IPS DF 19.7 (cell line): ENCODE data around the gene CHST2.

Source experiments
- DNase-seq: peaks from one replicate; pipeline ENCODE4 v3.0.0-alpha.2; 2013; ENCODE audit warnings: low read depth, low spot score

Gene CHST2

DNA sequence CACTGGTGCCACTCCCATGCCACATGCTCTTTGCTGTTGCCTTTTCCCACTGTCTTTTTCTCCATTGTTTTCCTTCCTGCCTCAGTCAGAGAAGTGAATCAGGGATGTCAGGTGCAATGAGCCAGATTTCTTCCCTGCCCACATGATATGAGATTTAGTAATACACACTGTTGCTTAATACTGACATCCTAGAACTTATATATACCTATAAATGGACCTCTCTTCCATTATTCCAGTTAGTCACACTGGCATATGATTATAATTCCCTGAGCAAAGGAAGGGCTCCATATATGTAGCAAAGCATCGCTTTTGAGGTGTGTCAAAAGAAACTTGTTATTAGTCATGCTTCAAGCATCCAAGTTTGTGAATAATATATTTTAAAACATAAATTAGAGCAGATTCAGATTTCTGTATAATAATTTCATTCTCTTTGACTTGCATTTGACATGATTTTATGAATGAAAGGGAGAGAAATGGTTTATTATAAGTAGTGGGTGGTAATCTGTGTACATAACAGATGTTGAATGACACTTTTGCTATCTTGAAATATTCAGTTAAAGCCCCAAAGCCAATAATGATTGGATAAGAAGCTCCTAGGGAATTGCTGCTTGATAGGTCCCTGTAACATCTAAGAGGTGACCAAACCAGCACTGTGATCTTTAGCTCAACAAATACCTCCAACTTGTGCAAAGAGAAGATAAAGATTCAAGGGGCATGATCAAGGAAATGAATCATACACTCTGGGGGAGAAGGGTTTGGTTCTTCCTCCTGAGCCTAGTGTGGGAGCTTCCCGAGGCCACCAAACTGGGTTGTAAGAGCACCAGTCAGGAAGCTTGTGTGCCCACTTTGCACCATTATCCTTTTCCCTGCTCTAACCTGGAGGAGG lies 48.6 kb downstream of the CHST2 start:
- DNase-seq, result no peak

DNA sequence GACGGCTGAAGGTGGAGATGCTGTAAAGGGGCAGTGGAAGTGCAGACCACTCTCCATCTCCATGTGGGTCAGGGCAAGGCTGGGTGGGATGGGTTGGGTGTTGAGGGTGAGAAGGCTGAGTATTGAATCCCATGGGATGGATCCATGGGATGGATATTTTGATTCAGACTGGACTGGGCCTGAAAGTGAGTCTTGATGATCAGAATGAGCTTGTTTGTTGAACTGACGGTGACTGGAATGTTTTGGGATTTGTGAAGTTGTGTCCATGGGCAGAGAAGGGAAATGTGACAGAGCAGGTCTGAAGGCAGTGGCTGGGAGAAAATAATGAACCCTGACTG lies 49.3 kb downstream of the CHST2 start:
- no peak for DNase-seq

DNA sequence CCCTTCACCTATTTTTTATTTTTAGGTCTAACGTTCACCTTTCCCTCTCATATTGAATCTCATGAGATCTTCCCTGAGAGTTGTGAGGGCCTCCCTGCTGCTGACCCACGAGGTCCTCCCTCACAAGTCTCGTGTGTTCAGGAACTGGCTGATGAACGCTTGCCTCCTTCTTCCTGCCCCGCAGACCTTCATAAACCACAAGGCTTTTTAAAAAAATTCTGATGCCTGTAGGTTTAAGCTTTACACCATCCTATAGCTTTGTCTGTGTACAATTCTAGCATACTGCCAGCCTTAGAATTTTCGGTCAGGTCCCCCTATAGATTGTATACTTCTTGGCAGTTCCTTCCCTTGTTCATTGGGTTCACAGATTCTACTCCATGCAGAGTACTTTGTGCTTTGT lies 50.5 kb downstream of the CHST2 start:
- DNase-seq, result no peak

DNA sequence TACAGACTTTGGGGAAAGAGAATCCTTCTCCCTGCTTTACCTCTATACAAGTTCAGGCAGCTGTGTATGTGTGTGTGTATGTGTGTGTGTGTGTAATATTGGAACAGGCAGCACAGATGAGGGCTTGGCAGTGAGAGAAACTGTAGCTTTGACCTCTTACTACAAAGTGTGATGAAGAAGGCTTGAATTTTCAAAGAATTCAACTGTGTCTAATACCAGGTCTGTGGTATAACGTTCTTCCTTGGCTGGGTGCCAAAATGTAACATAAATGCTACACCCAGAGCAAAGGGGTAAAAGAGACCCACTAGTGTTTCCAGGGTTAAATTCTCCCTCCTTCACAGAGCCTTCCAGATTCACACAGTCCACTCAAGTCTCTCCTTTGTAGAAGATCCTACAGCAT lies 51.1 kb downstream of the CHST2 start:
- DNase-seq, result no peak

DNA sequence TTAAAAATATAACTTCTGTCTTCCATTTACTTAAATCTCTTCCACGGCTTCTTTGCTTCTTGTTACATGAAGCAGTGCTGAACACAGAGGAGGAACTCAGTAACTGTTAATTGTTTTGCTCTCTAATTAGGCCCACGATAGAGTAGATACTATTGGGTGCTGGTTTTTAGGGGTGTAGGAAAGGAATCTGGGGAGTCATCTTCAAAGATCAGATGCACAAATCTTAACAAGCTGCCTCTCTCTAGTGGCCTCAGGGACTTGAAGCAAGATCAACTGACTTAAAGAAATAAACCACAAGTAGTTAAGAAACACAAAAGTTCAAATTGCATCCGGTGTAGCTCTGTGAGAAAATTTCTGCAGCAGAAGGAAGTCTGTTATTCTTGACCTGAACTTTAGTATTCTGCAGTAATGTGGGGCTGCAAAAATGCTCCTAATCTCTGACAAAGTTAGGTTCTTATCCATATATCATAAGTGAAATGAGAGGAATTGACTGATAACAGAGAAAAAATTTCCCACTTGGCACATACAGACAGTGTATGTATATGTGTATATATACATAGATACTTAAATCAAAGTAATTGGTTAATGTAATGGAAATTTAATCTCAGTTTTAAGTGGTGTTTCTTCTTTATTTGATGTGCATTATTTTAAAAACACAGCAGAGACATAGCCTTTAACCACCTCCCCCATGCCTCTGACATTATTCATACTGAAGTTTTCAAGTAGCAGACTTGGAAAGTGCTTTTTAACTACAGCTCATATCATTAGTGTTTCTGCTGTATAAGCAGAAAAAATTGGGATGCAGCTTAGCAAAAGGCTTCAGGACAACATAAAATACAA lies 51.8 kb downstream of the CHST2 start:
- DNase-seq, result no peak

DNA sequence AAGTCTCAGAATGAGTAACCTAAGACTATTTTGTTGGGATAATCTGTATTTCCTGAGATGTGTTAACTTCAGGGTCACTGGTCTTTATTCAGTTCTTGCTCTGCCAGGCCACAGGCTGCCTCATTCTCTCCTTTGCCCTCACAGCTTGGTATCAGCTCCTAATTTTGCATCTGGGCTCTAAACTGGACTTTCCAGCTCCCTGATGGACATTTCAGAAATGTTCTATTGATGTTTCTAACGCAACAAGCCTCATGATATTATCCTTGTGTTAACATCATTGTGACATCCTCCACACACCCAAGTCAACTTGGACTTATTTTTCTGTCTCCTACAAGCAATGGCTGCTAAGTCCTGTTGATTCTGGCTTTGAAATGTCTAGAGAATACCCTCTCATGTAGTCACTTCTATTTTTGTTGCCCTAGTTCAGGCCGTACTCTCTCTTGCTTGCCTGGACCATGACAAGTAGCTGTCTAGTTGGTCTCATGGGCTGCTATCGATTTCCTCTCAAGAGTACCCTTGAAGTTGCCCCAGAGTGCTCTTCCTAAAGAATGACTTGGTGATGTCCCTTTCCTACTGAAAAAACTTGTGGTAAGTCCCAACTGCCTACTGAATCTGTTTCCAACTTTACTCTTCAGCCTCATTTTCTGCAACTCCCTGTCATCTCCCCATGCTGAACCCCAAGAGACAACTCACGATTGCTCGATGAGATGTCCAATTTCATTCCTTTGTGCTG lies 52.7 kb downstream of the CHST2 start:
- DNase-seq, result no peak

DNA sequence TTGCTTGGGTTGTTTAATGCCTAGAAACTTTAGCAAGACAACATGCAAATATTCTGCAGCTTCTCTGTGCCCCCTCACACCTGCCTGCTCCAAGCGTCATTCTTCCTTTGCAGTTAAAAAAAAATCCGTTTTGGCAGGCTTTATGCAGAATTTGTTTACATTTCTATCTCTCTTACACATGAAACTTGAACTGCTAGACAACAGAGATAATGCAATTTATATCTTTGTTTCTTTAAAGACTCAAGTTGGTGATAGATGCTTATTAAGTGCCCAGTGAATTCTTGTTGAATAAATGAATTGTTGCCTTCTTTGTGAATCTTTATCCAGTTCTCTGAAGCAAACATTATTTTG lies 53.2 kb downstream of the CHST2 start:
- DNase-seq, result no peak

DNA sequence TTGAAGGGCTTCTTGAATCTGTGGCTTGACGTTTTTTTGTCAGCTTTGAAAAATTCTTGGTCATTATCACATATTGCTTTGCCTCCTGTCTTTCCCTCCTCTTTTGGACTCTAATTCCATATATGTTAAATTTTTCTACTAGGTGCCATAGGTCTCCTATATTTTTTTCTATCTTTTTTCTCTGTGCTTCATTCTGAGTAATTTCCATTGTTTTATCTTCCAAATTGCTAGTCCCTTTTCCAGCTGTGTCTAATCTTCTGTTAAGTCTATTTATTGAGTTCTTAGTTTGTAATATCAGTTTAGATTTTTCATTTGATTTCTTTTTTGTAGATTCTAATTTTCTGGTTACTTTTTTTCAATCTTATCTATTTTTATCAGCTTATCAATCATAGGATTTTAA lies 53.7 kb downstream of the CHST2 start:
- DNase-seq, result no peak
